Neural progenitor cell (in vitro differentiated cells): ENCODE data around the gene CAPN15. TPM values are rescaled to one million over a fixed set of nuclear protein-coding genes. Genes with fewer than 3 reads are reported as not detected.
"Not testable (repeated sequence)": the region's sequence is repeated elsewhere in the genome, so short reads cannot be mapped to it uniquely, and the experiment has no call there.

Source experiments
- DNase-seq: peaks from one replicate; pipeline ENCODE4 v3.0.0-alpha.2; 2016; ENCODE audit warnings: low spot score
- H2AFZ ChIP-seq: fragments of 200-600 bp; sonication (generic); replicated peaks from 2 replicates; pipeline ENCODE4 v1.6.1; 2016; ENCODE audit warnings: antibody characterized with exemption
- H3F3A ChIP-seq: fragments of 200-600 bp; sonication (generic); 2 replicates; pipeline ENCODE4 v1.6.1; 2016; ENCODE audit warnings: antibody characterized with exemption, low read depth
- H3K27ac ChIP-seq: fragments of 200-600 bp; sonication (generic); 2 replicates; pipeline ENCODE4 v1.5.1; 2016; ENCODE audit warnings: mild to moderate bottlenecking
- H3K27me3 ChIP-seq: fragments of 200-600 bp; sonication (generic); 2 replicates; pipeline ENCODE4 v1.6.1; 2016; ENCODE audit warnings: mild to moderate bottlenecking, moderate library complexity
- H3K36me3 ChIP-seq: fragments of 200-600 bp; sonication (generic); 2 replicates; pipeline ENCODE4 v1.5.1; 2016
- H3K4me1 ChIP-seq: fragments of 200-600 bp; sonication (generic); 2 replicates; pipeline ENCODE4 v1.6.1; 2016; ENCODE audit warnings: mixed run types
- H3K4me2 ChIP-seq: fragments of 200-600 bp; sonication (generic); 2 replicates; pipeline ENCODE4 v1.6.1; 2016
- H3K4me3 ChIP-seq: fragments of 200-600 bp; sonication (generic); 2 replicates; pipeline ENCODE4 v1.5.1; 2016
- H3K79me2 ChIP-seq: fragments of 200-600 bp; sonication (generic); 2 replicates; pipeline ENCODE4 v1.6.1; 2016; ENCODE audit warnings: low read depth
- H3K9ac ChIP-seq: fragments of 200-600 bp; sonication (generic); 2 replicates; pipeline ENCODE4 v1.6.1; 2016
- H3K9me3 ChIP-seq: fragments of 200-600 bp; sonication (generic); 2 replicates; pipeline ENCODE4 v1.5.1; 2016; ENCODE audit warnings: low read depth
- H4K20me1 ChIP-seq: fragments of 200-600 bp; sonication (generic); 2 replicates; pipeline ENCODE4 v1.6.1; 2016; ENCODE audit warnings: low read depth
- H3K27ac Mint-ChIP-seq: 3 replicates; pipeline ENCODE4 v1.8.0; 2021; ENCODE audit warnings: mixed read lengths
- H3K27me3 Mint-ChIP-seq: 2 replicates; pipeline ENCODE4 v1.8.0; 2022; ENCODE audit warnings: low read depth, mild to moderate bottlenecking, inconsistent platforms, moderate library complexity, mixed read lengths; ENCODE audit not compliant: insufficient read depth
- H3K36me3 Mint-ChIP-seq: 3 replicates; pipeline ENCODE4 v1.8.0; 2021; ENCODE audit warnings: mixed read lengths
- H3K4me1 Mint-ChIP-seq: 3 replicates; pipeline ENCODE4 v1.8.0; 2021; ENCODE audit warnings: mixed read lengths
- H3K4me3 Mint-ChIP-seq: 3 replicates; pipeline ENCODE4 v1.8.0; 2021; ENCODE audit warnings: mild to moderate bottlenecking, moderate library complexity, mixed read lengths
- H3K9me3 Mint-ChIP-seq: 3 replicates; pipeline ENCODE4 v1.8.0; 2020; ENCODE audit warnings: mixed read lengths
- CTCF ChIP-seq: fragments of 200-600 bp; sonication (generic); IDR thresholded peaks from 2 replicates; pipeline ENCODE4 v1.5.1; 2017; ENCODE audit warnings: antibody characterized with exemption, mild to moderate bottlenecking
- EZH2 ChIP-seq: fragments of 200-600 bp; sonication (generic); IDR thresholded peaks from 2 replicates; pipeline ENCODE4 v1.6.1; 2017; ENCODE audit warnings: antibody characterized with exemption, mild to moderate bottlenecking, moderate library complexity
- EZH2phosphoT487 ChIP-seq: fragments of 200-600 bp; sonication (generic); IDR thresholded peaks from 2 replicates; pipeline ENCODE4 v1.6.1; 2017; ENCODE audit warnings: antibody characterized with exemption
- total RNA-seq: library from RNA; depleted of rRNA; stranded (reverse); fragments of >200 nt; gene quantifications from 2 replicates; pipeline ENCODE4 v1.2.3, GENCODE V29; 2015; ENCODE audit warnings: low replicate concordance

CAPN15 gene
- 6.8 and 41.0 TPM in 2 replicates for total RNA-seq

- peaks cover 9% of the 10 kb centered on the region for H3K27me3 Mint-ChIP-seq
- Histone ChIP-seq H3K4me2 (peak within 1 kb of the TSS; percentile 96), H3K36me3 (no peaks in the 10 kb centered on the region), H3K4me1 (peaks cover 13% of the 10 kb centered on the region), H3K79me2 (peaks cover 55% of the 10 kb centered on the region), H2AFZ (peak within 1 kb of the TSS; percentile 70), H3F3A (peaks cover 6% of the 10 kb centered on the region), H3K27me3 (no peaks in the 10 kb centered on the region), H3K4me3 (peak within 1 kb of the TSS; percentile 82), H3K9me3 (no peaks in the 10 kb centered on the region), H4K20me1 (peaks cover 73% of the 10 kb centered on the region), H3K9ac (peak within 1 kb of the TSS; percentile 68), H3K27ac (peak within 1 kb of the TSS; percentile 92)
- peaks cover 2% of the 10 kb centered on the region for H3K36me3 Mint-ChIP-seq
- peaks cover 22% of the 10 kb centered on the region for H3K4me1 Mint-ChIP-seq
- H3K27ac Mint-ChIP-seq: peak within 1 kb of the TSS; percentile 96
- DNase-seq: peak; percentile 95
- no peaks in the 10 kb centered on the region for H3K9me3 Mint-ChIP-seq
- H3K4me3 Mint-ChIP-seq: peak within 1 kb of the TSS; percentile 91
- TF ChIP-seq CTCF: peak; percentile 29
- no peak for TF ChIP-seq EZH2phosphoT487
- TF ChIP-seq EZH2: no peak
Observed at GRCh38 chr16:527015-527903, at the start of gene CAPN15. TSS of gene CAPN15 (plus strand) at chr16:527712. CDS start at chr16:546839, 19,127 bp downstream.

GRCh38 chr16:478287-478686 is 49.2 kb upstream of the CAPN15 start:
- peaks cover 25% of the 10 kb centered on the region for H3K4me1 ChIP-seq
- not testable (repeated sequence) for H3K27ac Mint-ChIP-seq, DNase-seq, H3K9me3 Mint-ChIP-seq, H3K4me3 ChIP-seq, H3K4me3 Mint-ChIP-seq, H3K27me3 Mint-ChIP-seq, H3K9ac ChIP-seq, H3K36me3 ChIP-seq, H3K9me3 ChIP-seq, H3K4me2 ChIP-seq, H2AFZ ChIP-seq, H3K27ac ChIP-seq, H3K79me2 ChIP-seq, H3K27me3 ChIP-seq
- peaks cover 21% of the 10 kb centered on the region for H3F3A ChIP-seq
- Mint-ChIP-seq H3K4me1 (peaks cover 30% of the 10 kb centered on the region), H3K36me3 (peaks cover 14% of the 10 kb centered on the region)
- peaks cover 66% of the 10 kb centered on the region for H4K20me1 ChIP-seq

GRCh38 chr16:482468-483185 is 44.9 kb upstream of the CAPN15 start:
- Histone ChIP-seq H3K79me2 (peaks cover 4% of the 10 kb centered on the region), H3K27me3 (no peaks in the 10 kb centered on the region), H3K27ac (peak overlapping the region; percentile 54), H3F3A (peaks cover 32% of the 10 kb centered on the region), H3K4me3 (no peak overlapping the region), H3K4me1 (peaks cover 20% of the 10 kb centered on the region), H3K4me2 (peak overlapping the region; percentile 67), H3K9ac (no peak overlapping the region), H2AFZ (no peak overlapping the region), H4K20me1 (peaks cover 60% of the 10 kb centered on the region), H3K36me3 (no peaks in the 10 kb centered on the region), H3K9me3 (no peaks in the 10 kb centered on the region)
- DNase-seq: no peak
- H3K4me3 Mint-ChIP-seq: peak overlapping the region; percentile 78
- peaks cover 30% of the 10 kb centered on the region for H3K4me1 Mint-ChIP-seq
- H3K36me3 Mint-ChIP-seq: peaks cover 4% of the 10 kb centered on the region
- H3K9me3 Mint-ChIP-seq: no peaks in the 10 kb centered on the region
- H3K27me3 Mint-ChIP-seq: peaks cover 8% of the 10 kb centered on the region
- peak overlapping the region; percentile 74 for H3K27ac Mint-ChIP-seq
- no peak for TF ChIP-seq CTCF
- TF ChIP-seq EZH2phosphoT487: no peak
- TF ChIP-seq EZH2: no peak
